ENCODE results near the gene N4BP3. TPM values are rescaled to one million over a fixed set of nuclear protein-coding genes. Genes with fewer than 3 reads are reported as not detected.

Gene N4BP3
- polyA plus RNA-seq, 1 experiment = 0.04 TPM

DNA sequence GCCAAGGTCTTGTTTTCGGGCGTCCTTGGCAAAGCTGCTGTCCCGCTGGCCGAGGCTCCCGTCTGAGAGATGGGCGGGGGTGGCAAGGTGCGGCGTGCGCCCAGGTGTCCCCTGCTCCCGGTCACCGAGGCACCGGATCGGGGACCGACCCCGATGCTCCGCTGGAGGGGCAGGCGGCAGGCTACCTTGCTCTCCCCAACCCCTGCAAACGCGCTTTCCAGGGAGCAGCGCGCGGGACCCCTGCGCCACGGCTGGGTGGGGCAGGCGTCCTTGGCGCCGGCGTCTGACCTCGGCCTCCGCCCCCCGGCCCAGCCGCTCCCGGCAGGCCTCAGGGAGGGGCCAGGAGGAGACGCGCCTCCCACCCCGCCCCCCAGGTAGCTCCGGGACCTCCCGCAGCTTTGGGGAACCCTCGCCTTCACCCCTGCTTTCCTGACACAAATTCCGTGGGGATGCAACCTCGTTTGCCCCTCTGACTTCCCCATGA is 551 bp downstream of the N4BP3 start:
- Histone ChIP-seq H3K4me3 (ENCODE audit: low read depth, low read length) (peak overlapping the region; percentile 26), H3K36me3 (ENCODE audit: control insufficient read depth, insufficient read depth, low read length) (no peaks in the 10 kb centered on the region), H3K27me3 (ENCODE audit: control insufficient read depth, insufficient read depth, low read length) (peaks cover 26% of the 10 kb centered on the region)
- POLR2A ChIA-PET = no interaction called here
- no peak for DNase-seq (ENCODE audit: low read depth)
- CTCF ChIA-PET = no interaction called here
- TF ChIP-seq, protein P1, sequence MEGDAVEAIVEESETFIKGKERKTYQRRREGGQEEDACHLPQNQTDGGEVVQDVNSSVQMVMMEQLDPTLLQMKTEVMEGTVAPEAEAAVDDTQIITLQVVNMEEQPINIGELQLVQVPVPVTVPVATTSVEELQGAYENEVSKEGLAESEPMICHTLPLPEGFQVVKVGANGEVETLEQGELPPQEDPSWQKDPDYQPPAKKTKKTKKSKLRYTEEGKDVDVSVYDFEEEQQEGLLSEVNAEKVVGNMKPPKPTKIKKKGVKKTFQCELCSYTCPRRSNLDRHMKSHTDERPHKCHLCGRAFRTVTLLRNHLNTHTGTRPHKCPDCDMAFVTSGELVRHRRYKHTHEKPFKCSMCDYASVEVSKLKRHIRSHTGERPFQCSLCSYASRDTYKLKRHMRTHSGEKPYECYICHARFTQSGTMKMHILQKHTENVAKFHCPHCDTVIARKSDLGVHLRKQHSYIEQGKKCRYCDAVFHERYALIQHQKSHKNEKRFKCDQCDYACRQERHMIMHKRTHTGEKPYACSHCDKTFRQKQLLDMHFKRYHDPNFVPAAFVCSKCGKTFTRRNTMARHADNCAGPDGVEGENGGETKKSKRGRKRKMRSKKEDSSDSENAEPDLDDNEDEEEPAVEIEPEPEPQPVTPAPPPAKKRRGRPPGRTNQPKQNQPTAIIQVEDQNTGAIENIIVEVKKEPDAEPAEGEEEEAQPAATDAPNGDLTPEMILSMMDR (IDR thresholded peaks at IDR 0.05; ENCODE audit: insufficient read depth, low read depth, low read length) = no peak

DNA sequence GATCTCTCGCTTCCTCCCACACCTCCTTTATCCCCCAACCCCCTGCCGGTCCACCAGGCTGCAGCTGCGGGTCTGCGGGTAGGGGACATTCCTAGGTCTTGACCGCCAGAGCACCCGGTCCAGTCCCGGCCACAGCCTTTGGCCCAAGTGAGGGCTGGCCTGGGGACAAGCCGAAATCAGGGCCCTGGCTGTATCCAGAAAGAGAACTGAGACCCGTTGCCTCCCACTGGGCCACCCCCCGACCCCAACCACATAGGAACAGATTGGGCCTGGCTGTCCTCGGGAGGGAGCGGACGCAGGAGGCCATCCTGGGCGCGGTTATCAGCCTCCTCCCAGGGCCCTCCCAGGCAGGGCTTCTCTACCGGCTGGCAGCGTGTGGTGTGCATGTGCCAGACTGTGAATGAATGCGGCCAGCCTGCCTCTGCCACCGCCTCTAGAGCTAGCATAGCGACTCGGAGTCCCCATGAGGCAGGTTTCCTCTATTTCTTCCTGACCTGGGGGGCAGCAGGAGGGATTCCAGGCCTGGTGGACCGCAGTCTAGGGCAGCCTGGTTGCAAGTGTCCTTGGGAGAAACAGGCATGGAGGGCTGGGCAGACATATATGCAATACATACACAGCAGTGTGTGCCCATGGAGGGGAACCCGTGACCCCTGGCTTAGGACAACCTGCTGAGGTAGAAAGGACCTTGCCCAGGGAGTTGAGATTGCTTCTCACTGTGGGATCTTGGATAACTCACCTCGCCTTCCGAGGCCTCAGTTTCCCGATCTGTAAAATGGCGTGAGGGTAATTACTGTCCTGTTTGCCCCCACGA is 1.2 kb downstream of the N4BP3 start:
- H3K27me3 ChIP-seq (ENCODE audit: control insufficient read depth, insufficient read depth, low read length) = peaks cover 26% of the 10 kb centered on the region
- H3K36me3 ChIP-seq (ENCODE audit: control insufficient read depth, insufficient read depth, low read length) = no peaks in the 10 kb centered on the region
- ChIA-PET POLR2A (no interaction called here), CTCF (interaction anchor here (1.2 to 1.6 kb wide), 2 partner anchors 10 to 37 kb away, joined by 6 read pairs; no protein-coding TSS in a partner anchor)
- TF ChIP-seq, protein P1 (IDR thresholded peaks at IDR 0.05; ENCODE audit: insufficient read depth, low read depth, low read length) = no peak
- DNase-seq (ENCODE audit: low read depth) = no peak
- H3K4me3 ChIP-seq (ENCODE audit: low read depth, low read length) = no peak overlapping the region

DNA sequence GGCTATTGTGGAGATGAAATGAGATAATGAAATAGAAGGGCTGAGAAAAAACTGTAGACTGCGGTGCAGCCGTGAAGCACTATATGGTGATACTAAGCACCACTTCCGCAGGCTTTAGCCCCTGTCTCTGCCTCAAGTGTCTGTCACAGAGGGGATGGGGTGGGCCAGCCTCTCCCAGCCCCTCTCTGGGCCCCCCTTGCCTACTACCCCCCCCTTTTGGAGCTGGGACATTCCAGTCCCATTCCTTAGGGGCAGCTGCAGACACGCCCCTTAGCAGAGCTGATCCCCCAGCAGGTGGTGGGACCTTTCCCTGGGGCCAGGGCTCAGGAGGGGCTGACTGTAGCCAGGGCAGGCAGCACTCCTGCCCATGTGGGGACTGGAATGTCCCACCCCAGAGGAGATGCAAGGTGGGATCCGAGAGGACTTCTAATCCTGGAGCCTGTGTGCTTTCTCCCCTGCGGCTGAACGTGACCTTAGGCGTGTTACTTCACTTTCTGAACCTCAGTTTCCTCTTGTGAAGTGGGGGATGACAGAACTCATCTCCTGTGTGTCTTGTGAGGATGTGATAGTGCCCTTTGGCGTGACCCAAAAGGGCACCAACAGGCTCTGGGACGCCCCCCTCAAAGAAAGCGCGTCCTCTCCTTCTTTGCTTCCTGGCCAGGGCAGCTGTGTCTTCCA is 1.9 kb downstream of the N4BP3 start:
- CTCF ChIA-PET = interaction anchor here (1.2 to 1.6 kb wide), 2 partner anchors 9 to 37 kb away, joined by 6 read pairs; no protein-coding TSS in a partner anchor
- POLR2A ChIA-PET = no interaction called here
- Histone ChIP-seq H3K36me3 (ENCODE audit: control insufficient read depth, insufficient read depth, low read length) (no peaks in the 10 kb centered on the region), H3K4me3 (ENCODE audit: low read depth, low read length) (no peak overlapping the region), H3K27me3 (ENCODE audit: control insufficient read depth, insufficient read depth, low read length) (peaks cover 25% of the 10 kb centered on the region)
- no peak for DNase-seq (ENCODE audit: low read depth)
- TF ChIP-seq, protein P1 (IDR thresholded peaks at IDR 0.05; ENCODE audit: insufficient read depth, low read depth, low read length) = no peak

DNA sequence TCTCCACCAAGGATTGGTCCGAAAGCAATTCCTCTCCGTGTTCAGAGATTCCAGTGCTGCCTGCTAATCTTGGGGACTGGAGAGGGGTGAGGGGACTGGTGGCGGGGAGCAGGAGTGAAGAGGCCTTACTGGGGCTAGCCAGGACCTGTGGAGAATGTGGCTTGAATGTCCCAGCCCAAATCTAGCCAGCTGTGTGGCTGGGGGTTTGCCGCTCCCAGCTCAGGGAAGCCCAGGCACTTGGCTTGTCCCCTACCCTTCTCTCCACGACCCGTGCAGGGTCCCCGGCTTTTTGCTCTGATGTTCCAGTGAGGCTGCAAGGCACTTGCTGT is 2.4 kb downstream of the N4BP3 start:
- H3K36me3 ChIP-seq (ENCODE audit: control insufficient read depth, insufficient read depth, low read length) = no peaks in the 10 kb centered on the region
- POLR2A ChIA-PET = no interaction called here
- no peak overlapping the region for H3K4me3 ChIP-seq (ENCODE audit: low read depth, low read length)
- CTCF ChIA-PET = interaction anchor here (1.2 to 1.6 kb wide), 2 partner anchors 9 to 38 kb away, joined by 6 read pairs; no protein-coding TSS in a partner anchor
- no peak for DNase-seq (ENCODE audit: low read depth)
- TF ChIP-seq, protein P1 (IDR thresholded peaks at IDR 0.05; ENCODE audit: insufficient read depth, low read depth, low read length) = no peak
- peaks cover 21% of the 10 kb centered on the region for H3K27me3 ChIP-seq (ENCODE audit: control insufficient read depth, insufficient read depth, low read length)

DNA sequence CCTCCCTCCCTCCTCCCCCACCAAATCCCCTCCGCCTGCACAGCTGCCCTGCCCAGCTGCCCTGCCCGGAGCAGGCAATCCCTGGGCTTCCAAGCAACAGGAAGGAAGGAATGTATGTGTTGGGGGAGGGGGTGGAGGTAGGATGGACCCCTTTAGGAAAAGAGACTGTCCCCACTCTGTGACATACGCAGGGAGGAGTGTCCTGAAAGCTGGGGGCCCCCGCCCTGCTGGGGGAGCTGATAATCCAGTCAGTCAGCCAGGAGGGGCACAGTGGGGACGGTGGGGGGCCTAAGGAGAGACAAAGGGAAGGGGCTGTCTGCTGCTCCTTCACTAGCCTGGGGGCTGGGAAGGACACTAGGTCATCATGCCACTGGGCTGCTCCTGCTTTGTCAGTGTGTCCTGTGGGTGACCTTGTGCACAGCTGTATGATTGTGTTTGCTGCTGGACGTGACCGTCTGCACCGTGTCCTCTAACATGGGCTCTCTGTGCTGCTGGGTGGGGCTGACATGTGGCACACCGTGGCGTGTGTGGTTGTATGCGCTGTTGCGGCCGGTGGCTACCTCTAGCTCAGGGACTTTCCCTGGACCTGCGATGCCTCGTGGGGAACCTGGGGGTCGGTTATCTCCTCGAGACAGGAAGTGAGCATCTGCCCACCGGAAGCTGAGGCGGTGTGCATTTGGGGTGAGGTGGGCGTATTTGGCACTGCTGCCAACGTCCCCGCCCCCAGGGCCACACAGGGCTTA is 3.0 kb downstream of the N4BP3 start:
- DNase-seq (ENCODE audit: low read depth) = no peak
- H3K4me3 ChIP-seq (ENCODE audit: low read depth, low read length) = no peak overlapping the region
- H3K36me3 ChIP-seq (ENCODE audit: control insufficient read depth, insufficient read depth, low read length) = no peaks in the 10 kb centered on the region
- CTCF ChIA-PET = interaction anchor here (1.6 kb wide), 1 partner anchor 38 kb away, joined by 6 read pairs; no protein-coding TSS in a partner anchor
- H3K27me3 ChIP-seq (ENCODE audit: control insufficient read depth, insufficient read depth, low read length) = peaks cover 21% of the 10 kb centered on the region
- TF ChIP-seq, protein P1 (IDR thresholded peaks at IDR 0.05; ENCODE audit: insufficient read depth, low read depth, low read length) = no peak
- POLR2A ChIA-PET = no interaction called here
